CD8-positive, alpha-beta memory T cell (primary cell): ENCODE measurements around the gene SLC38A2. TPM values are rescaled to one million over a fixed set of nuclear protein-coding genes. Genes with fewer than 3 reads are reported as not detected.

Source experiments
- CTCF ChIA-PET: fragments of 350-600 bp; sonication (Branson Sonifier 250); formaldehyde crosslinking; loops from one replicate; lab custom pipeline; 2021; ENCODE audit warnings: antibody characterized with exemption; lab: Charles Lee
- POLR2A ChIA-PET: fragments of 350-600 bp; sonication (Branson Sonifier 250); formaldehyde crosslinking; loops from one replicate; lab custom pipeline; 2021; ENCODE audit warnings: antibody characterized with exemption; lab: Charles Lee
- DNase-seq, 5 donors: peaks; one replicate each; pipeline versions ENCODE4 v3.0.0 to v3.0.0-alpha.2; 2020 to 2022; ENCODE audit warnings: mixed read lengths in 1 of 5
- H3K27ac ChIP-seq: one replicate; pipeline ENCODE4 v1.7.0; 2013; ENCODE audit warnings: low read depth, mild to moderate bottlenecking, low read length, moderate library complexity
- H3K27me3 ChIP-seq: 2 replicates; pipeline ENCODE4 v1.7.0; 2013; ENCODE audit warnings: low read length, mild to moderate bottlenecking; ENCODE audit not compliant: insufficient read depth, poor library complexity, severe bottlenecking
- H3K36me3 ChIP-seq: 2 replicates; pipeline ENCODE4 v1.7.0; 2013; ENCODE audit warnings: mild to moderate bottlenecking, low read length, moderate library complexity; ENCODE audit not compliant: insufficient read depth
- H3K4me1 ChIP-seq: 2 replicates; pipeline ENCODE4 v1.7.0; 2013; ENCODE audit warnings: mild to moderate bottlenecking, low read length, moderate library complexity; ENCODE audit not compliant: insufficient read depth
- H3K4me3 ChIP-seq: 2 replicates; pipeline ENCODE4 v1.7.0; 2013; ENCODE audit warnings: mild to moderate bottlenecking, low read length
- H3K9me3 ChIP-seq: 2 replicates; pipeline ENCODE4 v1.7.0; 2013; ENCODE audit warnings: mild to moderate bottlenecking, low read length
- H3K27ac Mint-ChIP-seq, 8 donors: one replicate each; pipeline ENCODE4 v1.8.0; 2020 to 2021; ENCODE audit warnings: mixed read lengths in 8 of 8, mild to moderate bottlenecking in 6 of 8, inconsistent platforms in 3 of 8, moderate library complexity in 3 of 8
- H3K27me3 Mint-ChIP-seq, 2 donors: one replicate each; pipeline ENCODE4 v1.8.0; 2020 to 2021; ENCODE audit warnings: mixed read lengths in 2 of 2, mild to moderate bottlenecking in 1 of 2, moderate library complexity in 1 of 2
- H3K36me3 Mint-ChIP-seq, 3 donors: one replicate each; pipeline ENCODE4 v1.8.0; 2020 to 2021; ENCODE audit warnings: mixed read lengths in 3 of 3, inconsistent platforms in 1 of 3, mild to moderate bottlenecking in 1 of 3
- H3K4me1 Mint-ChIP-seq, 3 donors: one replicate each; pipeline ENCODE4 v1.8.0; 2020 to 2021; ENCODE audit warnings: mixed read lengths in 3 of 3, inconsistent platforms in 1 of 3, mild to moderate bottlenecking in 1 of 3
- H3K4me3 Mint-ChIP-seq, 7 donors: one replicate each; pipeline ENCODE4 v1.8.0; 2020 to 2021; ENCODE audit warnings: mixed read lengths in 7 of 7, mild to moderate bottlenecking in 6 of 7, moderate library complexity in 4 of 7, inconsistent platforms in 2 of 7
- H3K9me3 Mint-ChIP-seq, 5 donors: one replicate each; pipeline ENCODE4 v1.8.0; 2020 to 2022; ENCODE audit warnings: mixed read lengths in 5 of 5, mild to moderate bottlenecking in 3 of 5, moderate library complexity in 2 of 5, inconsistent platforms in 1 of 5
- polyA plus RNA-seq: library from polyadenylated mRNA; unstranded; fragments of 300-500 nt; fragmentation: Illumina TruSeq; gene quantifications from one replicate; pipeline ENCODE4 v1.2.3, GENCODE V29; 2021
- total RNA-seq, 2 experiments: library from RNA; stranded (reverse); gene quantifications; one replicate each; pipeline ENCODE4 v1.2.3, GENCODE V29; 2021

Gene SLC38A2
- total and polyA plus RNA-seq, 3 experiments from 2014 or later = 58.4 to 202 (median 198) TPM

DNA sequence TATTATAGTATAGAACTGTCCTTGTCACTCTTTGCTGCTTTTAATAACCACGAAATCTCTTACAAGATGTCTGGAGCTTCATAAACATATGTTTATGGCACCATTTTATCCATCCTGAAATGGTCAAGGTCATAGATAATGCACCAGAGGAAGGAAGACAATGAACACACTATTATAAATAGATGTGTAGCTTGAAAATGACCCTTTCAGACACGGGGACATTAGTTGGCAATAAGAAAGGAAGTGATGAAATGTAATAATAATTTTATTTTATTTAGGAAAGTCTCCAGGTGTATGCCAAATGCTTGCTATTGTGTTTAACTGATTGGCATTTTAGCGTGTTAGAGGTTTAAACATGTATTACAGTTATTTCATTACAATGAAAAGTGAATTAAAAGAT lies 36.8 kb upstream of the SLC38A2 start:
- ChIA-PET CTCF (interaction anchor here (0.6 kb wide), 1 partner anchor 1822 kb away, joined by 3 read pairs; no protein-coding TSS in a partner anchor), POLR2A (no interaction called here)
- H3K27ac ChIP-seq = no peak overlapping the region
- H3K4me3 ChIP-seq = no peak overlapping the region
- no peak for DNase-seq
- peaks cover 0 to 2% of the 10 kb centered on the region in 2 donors for H3K27me3 Mint-ChIP-seq
- H3K27ac Mint-ChIP-seq = no peak overlapping the region
- no peaks in the 10 kb centered on the region for H3K4me1 ChIP-seq
- no peaks in the 10 kb centered on the region for H3K9me3 Mint-ChIP-seq
- H3K36me3 Mint-ChIP-seq = peaks cover 0 to 3% (median 2%) of the 10 kb centered on the region in 3 donors
- no peak overlapping the region for H3K4me3 Mint-ChIP-seq
- no peaks in the 10 kb centered on the region for H3K27me3 ChIP-seq
- H3K36me3 ChIP-seq = no peaks in the 10 kb centered on the region
- peaks cover 5 to 9% (median 8%) of the 10 kb centered on the region in 3 donors for H3K4me1 Mint-ChIP-seq
- no peaks in the 10 kb centered on the region for H3K9me3 ChIP-seq

DNA sequence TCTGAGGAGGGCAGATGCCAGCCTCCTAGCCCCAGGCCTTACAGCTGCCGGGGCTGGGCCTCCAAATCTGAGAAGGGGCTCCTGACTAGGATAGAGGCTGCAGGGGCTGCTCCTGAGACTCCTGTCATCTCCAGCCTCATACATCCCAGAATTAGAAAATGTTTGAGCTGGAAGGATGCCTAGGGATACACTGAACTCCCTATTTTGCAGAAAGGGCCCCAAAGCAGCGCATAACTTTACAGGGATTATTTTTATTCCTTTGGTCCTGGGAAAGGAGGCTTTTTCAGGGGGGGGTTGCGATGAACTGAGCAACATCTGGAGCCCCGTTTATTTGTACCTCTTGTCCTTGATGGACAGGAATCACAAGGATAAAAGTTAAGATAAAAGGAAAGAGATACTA lies 35.9 kb upstream of the SLC38A2 start:
- H3K27ac Mint-ChIP-seq = no peak overlapping the region
- H3K27me3 Mint-ChIP-seq = peaks cover 0 to 2% of the 10 kb centered on the region in 2 donors
- CTCF ChIA-PET = no interaction called here
- no peaks in the 10 kb centered on the region for H3K9me3 Mint-ChIP-seq
- POLR2A ChIA-PET = no interaction called here
- no peak overlapping the region for H3K27ac ChIP-seq
- H3K4me3 Mint-ChIP-seq = no peak overlapping the region
- H3K4me3 ChIP-seq = no peak overlapping the region
- H3K9me3 ChIP-seq = no peaks in the 10 kb centered on the region
- no peaks in the 10 kb centered on the region for H3K36me3 ChIP-seq
- no peak for DNase-seq
- H3K4me1 Mint-ChIP-seq = peaks cover 11 to 17% (median 16%) of the 10 kb centered on the region in 3 donors
- H3K4me1 ChIP-seq = peaks cover 1% of the 10 kb centered on the region
- H3K36me3 Mint-ChIP-seq = peaks cover 0 to 3% (median 2%) of the 10 kb centered on the region in 3 donors
- H3K27me3 ChIP-seq = no peaks in the 10 kb centered on the region

DNA sequence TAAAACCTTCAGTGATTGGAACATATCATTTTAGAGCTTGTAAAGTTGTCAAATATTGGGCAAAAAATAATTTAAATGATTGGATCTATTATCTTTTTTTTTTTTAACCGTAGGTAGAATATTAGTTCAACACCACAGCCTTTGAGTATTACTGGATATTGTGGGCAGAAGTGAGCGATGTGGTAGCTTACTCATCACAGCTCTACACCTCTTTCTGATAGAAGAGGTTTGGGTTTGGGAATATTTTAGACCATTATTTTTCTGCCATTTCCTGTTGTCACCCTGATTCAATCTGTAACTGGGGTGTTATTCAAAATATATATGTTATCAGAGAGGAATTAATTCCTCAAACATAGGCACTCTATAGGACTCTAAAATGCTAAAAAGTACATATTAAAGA lies 34.8 kb upstream of the SLC38A2 start:
- H3K27ac ChIP-seq = no peak overlapping the region

DNA sequence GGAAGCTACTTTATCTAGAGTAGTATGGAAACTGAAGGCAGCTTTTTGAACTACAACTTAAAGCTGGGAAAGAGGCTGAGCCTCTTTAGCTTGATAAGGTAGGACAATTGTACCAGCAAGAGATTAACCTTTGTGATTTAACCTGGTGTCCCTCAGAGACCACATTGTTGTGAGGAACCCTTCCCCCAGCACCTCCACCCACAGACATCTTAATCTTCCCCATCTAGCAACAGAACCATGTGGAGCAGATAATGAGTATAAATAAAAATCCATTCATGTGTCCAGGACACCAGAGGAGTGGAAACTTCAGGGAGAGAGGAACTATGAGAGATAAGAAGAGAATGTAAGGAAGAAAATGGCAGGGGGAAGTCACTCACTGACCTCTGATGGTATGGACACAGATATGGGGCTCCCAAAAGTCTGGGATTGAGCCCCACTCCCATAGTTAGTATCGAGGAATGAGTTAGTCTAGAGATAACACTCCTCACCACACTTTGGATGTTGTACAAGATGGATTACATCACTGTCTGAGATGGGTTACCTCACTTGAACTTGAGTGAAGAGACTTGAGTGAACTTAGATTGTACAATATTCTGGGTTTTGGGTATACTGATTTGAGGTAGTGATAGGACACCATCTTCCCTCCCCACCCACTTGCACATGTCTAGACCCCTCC lies 33.9 kb upstream of the SLC38A2 start:
- Mint-ChIP-seq H3K27ac (no peak overlapping the region), H3K27me3 (peaks cover 0 to 2% of the 10 kb centered on the region in 2 donors), H3K9me3 (no peaks in the 10 kb centered on the region), H3K36me3 (peaks cover 0 to 1% (median 0%) of the 10 kb centered on the region in 3 donors), H3K4me1 (peaks cover 21 to 27% (median 26%) of the 10 kb centered on the region in 3 donors), H3K4me3 (no peak overlapping the region)
- Histone ChIP-seq H3K4me3 (no peak overlapping the region), H3K9me3 (no peaks in the 10 kb centered on the region), H3K27me3 (no peaks in the 10 kb centered on the region), H3K36me3 (no peaks in the 10 kb centered on the region), H3K4me1 (peaks cover 9% of the 10 kb centered on the region), H3K27ac (no peak overlapping the region)
- ChIA-PET CTCF (no interaction called here), POLR2A (no interaction called here)
- no peak for DNase-seq

More for the DNA sequence above, 34.8 kb upstream of the SLC38A2 start:
- no peak for DNase-seq
- Histone ChIP-seq H3K4me1 (peaks cover 9% of the 10 kb centered on the region), H3K27me3 (no peaks in the 10 kb centered on the region), H3K9me3 (no peaks in the 10 kb centered on the region), H3K36me3 (no peaks in the 10 kb centered on the region), H3K4me3 (no peak overlapping the region)
- H3K4me3 Mint-ChIP-seq = no peak overlapping the region
- ChIA-PET POLR2A (no interaction called here), CTCF (no interaction called here)
- H3K9me3 Mint-ChIP-seq = no peaks in the 10 kb centered on the region
- peaks cover 0 to 3% (median 0%) of the 10 kb centered on the region in 3 donors for H3K36me3 Mint-ChIP-seq
- H3K27ac Mint-ChIP-seq = no peak overlapping the region
- peaks cover 0 to 2% of the 10 kb centered on the region in 2 donors for H3K27me3 Mint-ChIP-seq
- peaks cover 17 to 26% (median 25%) of the 10 kb centered on the region in 3 donors for H3K4me1 Mint-ChIP-seq

DNA sequence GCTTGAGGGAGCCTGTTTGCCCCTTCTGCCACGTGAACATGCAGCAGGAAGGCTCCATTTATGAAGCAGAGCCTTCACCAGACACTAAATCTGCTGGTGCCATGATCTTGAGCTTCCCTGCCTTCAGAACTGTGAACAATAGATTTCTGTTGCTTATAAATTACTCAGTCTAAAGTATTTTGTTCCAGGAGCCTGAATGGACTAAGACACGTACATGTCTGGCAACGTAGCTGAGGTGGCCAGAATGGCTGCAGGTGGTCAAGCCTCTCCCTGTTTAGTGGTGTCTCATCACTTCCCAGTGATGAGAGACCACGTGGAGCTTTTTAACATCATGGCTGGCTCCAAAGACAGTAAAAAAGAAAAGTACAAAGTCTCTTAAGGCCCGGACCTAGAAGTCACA lies 32.2 kb upstream of the SLC38A2 start:
- ChIA-PET POLR2A (no interaction called here), CTCF (no interaction called here)
- no peaks in the 10 kb centered on the region for H3K27me3 ChIP-seq
- H3K27ac Mint-ChIP-seq = peak overlapping the region in 1 of 8 donors; percentile 14
- H3K27ac ChIP-seq = no peak overlapping the region
- H3K36me3 Mint-ChIP-seq = peaks cover 0 to 3% (median 0%) of the 10 kb centered on the region in 3 donors
- no peak for DNase-seq
- H3K9me3 ChIP-seq = no peaks in the 10 kb centered on the region
- no peak overlapping the region for H3K4me3 ChIP-seq
- peaks cover 0 to 2% of the 10 kb centered on the region in 2 donors for H3K27me3 Mint-ChIP-seq
- H3K4me3 Mint-ChIP-seq = no peak overlapping the region
- peaks cover 0 to 4% (median 0%) of the 10 kb centered on the region in 5 donors for H3K9me3 Mint-ChIP-seq
- peaks cover 32 to 40% (median 36%) of the 10 kb centered on the region in 3 donors for H3K4me1 Mint-ChIP-seq
- no peaks in the 10 kb centered on the region for H3K36me3 ChIP-seq
- peaks cover 9% of the 10 kb centered on the region for H3K4me1 ChIP-seq

DNA sequence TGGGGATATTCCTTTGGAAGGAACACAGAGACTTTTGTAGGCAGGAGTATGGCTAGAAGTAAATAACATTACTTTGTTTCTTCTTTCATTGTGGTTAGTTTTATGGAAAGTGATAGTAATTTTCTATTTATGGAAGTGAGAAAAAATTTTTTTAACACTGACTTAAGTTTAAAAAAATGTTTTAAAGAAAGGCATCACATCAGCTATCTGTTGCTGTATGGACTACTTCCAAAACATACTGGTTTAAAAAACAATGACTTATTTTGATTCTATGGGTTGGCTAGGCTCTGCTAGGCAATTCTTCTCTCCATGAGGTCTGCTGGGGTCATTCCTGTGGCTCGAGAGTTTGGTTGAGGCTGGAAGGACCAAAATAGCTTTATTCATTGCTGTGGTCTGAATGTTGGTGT lies 31.7 kb upstream of the SLC38A2 start:
- H3K27me3 ChIP-seq = no peaks in the 10 kb centered on the region
- Mint-ChIP-seq H3K4me3 (no peak overlapping the region), H3K4me1 (peaks cover 37 to 45% (median 41%) of the 10 kb centered on the region in 3 donors), H3K36me3 (peaks cover 0 to 8% (median 1%) of the 10 kb centered on the region in 3 donors), H3K9me3 (peaks cover 0 to 8% (median 0%) of the 10 kb centered on the region in 5 donors), H3K27me3 (peaks cover 0 to 2% of the 10 kb centered on the region in 2 donors), H3K27ac (no peak overlapping the region)
- no peak overlapping the region for H3K27ac ChIP-seq
- no peak overlapping the region for H3K4me3 ChIP-seq
- H3K36me3 ChIP-seq = no peaks in the 10 kb centered on the region
- POLR2A ChIA-PET = no interaction called here
- H3K4me1 ChIP-seq = peaks cover 9% of the 10 kb centered on the region
- CTCF ChIA-PET = no interaction called here
- H3K9me3 ChIP-seq = no peaks in the 10 kb centered on the region
- no peak for DNase-seq

DNA sequence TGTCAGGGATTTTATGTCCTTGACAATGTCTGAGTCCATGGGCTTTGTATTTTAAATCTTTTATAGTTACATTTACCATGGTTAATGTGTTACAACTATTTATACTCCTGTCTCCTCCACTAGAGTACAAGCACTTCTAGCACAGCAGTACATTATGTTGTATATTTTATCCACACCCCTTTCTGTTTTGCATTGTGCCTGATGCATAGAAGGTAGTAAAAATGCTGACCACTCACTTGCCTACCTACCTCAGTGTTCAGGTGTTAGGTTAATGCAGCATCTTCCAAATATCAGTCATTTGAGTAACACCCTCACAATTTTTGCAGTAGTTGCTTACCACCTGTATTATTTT lies 31.1 kb upstream of the SLC38A2 start:
- Mint-ChIP-seq H3K9me3 (peaks cover 0 to 10% (median 0%) of the 10 kb centered on the region in 5 donors), H3K27ac (peak overlapping the region in 1 of 8 donors; percentile 21), H3K27me3 (peaks cover 0 to 2% of the 10 kb centered on the region in 2 donors), H3K36me3 (peaks cover 0 to 9% (median 1%) of the 10 kb centered on the region in 3 donors), H3K4me1 (peaks cover 41 to 51% (median 46%) of the 10 kb centered on the region in 3 donors), H3K4me3 (no peak overlapping the region)
- Histone ChIP-seq H3K4me1 (peaks cover 9% of the 10 kb centered on the region), H3K27ac (no peak overlapping the region), H3K27me3 (no peaks in the 10 kb centered on the region), H3K36me3 (no peaks in the 10 kb centered on the region), H3K4me3 (no peak overlapping the region), H3K9me3 (no peaks in the 10 kb centered on the region)
- no peak for DNase-seq
- CTCF ChIA-PET = interaction anchor here (1.4 kb wide), 1 partner anchor 18 kb away, joined by 3 read pairs; no protein-coding TSS in a partner anchor
- POLR2A ChIA-PET = no interaction called here

DNA sequence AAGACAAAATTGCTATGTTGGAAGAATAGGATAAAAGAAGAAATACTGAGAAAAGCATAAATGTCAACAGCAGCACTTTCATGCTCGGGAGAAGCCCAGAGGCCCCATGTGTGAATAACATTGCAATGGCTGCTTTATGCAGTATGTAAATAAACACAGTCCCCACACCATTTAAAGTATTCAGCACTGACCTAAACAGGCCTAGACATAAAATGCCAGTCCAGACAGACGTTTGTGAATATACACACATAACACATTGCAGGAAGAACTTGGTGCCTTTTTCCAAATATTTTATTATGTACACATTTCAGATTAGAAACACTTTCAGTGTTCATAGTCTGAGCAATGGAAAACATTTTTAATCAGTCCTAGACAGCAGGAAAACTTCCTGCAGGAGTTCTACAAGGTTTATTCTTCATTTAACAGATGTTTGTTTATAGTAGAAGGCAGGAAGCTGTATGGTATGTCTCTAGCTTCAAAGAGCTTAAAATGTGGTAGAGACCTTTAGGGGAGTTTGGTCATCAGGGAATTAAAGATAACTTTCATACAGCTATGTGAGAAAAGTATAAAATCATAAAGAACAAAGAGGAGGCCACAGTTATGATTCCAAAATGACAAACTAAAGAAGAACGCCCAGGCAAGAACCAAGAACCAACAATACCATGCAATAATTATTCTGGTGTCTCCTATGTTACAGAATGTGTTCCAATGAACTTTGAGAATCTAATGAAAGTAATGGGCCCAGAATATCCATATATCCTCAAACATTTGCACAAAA lies 30.6 kb upstream of the SLC38A2 start:
- Mint-ChIP-seq H3K36me3 (peaks cover 0 to 9% (median 1%) of the 10 kb centered on the region in 3 donors), H3K27ac (no peak overlapping the region), H3K4me3 (no peak overlapping the region), H3K27me3 (peaks cover 0 to 2% of the 10 kb centered on the region in 2 donors), H3K4me1 (peaks cover 43 to 55% (median 51%) of the 10 kb centered on the region in 3 donors), H3K9me3 (peaks cover 0 to 10% (median 0%) of the 10 kb centered on the region in 5 donors)
- H3K27me3 ChIP-seq = no peaks in the 10 kb centered on the region
- DNase-seq = no peak
- H3K27ac ChIP-seq = no peak overlapping the region
- H3K4me1 ChIP-seq = peaks cover 9% of the 10 kb centered on the region
- H3K36me3 ChIP-seq = no peaks in the 10 kb centered on the region
- ChIA-PET POLR2A (no interaction called here), CTCF (interaction anchor here (1.4 kb wide), 1 partner anchor 18 kb away, joined by 3 read pairs; no protein-coding TSS in a partner anchor)
- no peaks in the 10 kb centered on the region for H3K9me3 ChIP-seq
- H3K4me3 ChIP-seq = no peak overlapping the region
